ENCODE data around the gene HELZ. TPM values are rescaled to one million over a fixed set of nuclear protein-coding genes. Genes with fewer than 3 reads are reported as not detected.

Gene HELZ
- total RNA-seq, 1 donor from 2014 or later: 39.1 TPM

DNA sequence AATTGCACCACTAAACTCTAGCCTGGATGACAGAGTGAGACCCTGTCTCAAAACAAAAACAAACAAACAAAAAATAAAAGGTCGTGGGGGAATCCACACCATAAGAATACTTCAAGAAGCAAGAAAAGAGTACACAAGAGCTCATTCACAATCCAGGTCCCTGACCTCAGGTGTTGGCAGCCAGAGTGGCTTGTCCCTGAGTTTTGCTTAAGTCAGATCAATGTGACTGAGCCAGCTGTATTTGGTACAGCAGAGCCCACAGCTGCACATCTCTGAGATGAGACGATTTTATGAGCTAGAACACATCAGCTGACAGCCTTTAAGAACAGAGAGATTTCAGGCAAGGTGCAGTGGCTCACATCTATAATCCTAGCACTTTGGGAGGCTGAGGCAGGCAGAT, 178.3 kb downstream of the HELZ start:
- no peaks in the 10 kb centered on the region for H3K27me3 Mint-ChIP-seq (ENCODE audit: low read depth)
- H3K9me3 Mint-ChIP-seq: no peaks in the 10 kb centered on the region
- peaks cover 11% of the 10 kb centered on the region for H3K4me1 Mint-ChIP-seq
- DNase-seq (ENCODE audit: low read depth, low spot score): no peak
- no peak overlapping the region for H3K27ac Mint-ChIP-seq (ENCODE audit: unreplicated experiment)
- H3K36me3 Mint-ChIP-seq (ENCODE audit: low read depth): no peaks in the 10 kb centered on the region
- H3K4me3 Mint-ChIP-seq: no peak overlapping the region
- TF ChIP-seq, protein P1, sequence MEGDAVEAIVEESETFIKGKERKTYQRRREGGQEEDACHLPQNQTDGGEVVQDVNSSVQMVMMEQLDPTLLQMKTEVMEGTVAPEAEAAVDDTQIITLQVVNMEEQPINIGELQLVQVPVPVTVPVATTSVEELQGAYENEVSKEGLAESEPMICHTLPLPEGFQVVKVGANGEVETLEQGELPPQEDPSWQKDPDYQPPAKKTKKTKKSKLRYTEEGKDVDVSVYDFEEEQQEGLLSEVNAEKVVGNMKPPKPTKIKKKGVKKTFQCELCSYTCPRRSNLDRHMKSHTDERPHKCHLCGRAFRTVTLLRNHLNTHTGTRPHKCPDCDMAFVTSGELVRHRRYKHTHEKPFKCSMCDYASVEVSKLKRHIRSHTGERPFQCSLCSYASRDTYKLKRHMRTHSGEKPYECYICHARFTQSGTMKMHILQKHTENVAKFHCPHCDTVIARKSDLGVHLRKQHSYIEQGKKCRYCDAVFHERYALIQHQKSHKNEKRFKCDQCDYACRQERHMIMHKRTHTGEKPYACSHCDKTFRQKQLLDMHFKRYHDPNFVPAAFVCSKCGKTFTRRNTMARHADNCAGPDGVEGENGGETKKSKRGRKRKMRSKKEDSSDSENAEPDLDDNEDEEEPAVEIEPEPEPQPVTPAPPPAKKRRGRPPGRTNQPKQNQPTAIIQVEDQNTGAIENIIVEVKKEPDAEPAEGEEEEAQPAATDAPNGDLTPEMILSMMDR (conservative IDR thresholded peaks at IDR 0.05): no peak

DNA sequence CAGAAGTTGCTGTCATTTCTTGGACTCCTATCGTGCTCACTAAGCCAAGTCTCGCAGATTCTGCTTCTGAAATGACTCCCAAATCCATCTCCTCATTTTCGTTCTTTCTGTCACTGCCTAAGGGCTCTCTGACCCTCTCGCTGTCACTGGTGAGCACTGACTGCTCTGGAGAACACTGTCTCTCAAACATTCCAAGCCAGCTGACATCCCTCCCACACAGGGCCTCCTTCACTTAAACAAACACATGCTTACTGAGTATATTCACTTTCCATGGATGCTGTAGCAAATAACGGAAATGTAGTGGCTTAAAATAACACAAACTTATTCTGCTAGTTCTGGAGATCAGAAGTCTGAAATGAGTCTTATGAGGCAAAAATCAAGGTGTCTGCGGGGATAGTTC, 181.9 kb downstream of the HELZ start:
- Mint-ChIP-seq H3K9me3 (peaks cover 4% of the 10 kb centered on the region), H3K36me3 (ENCODE audit: low read depth) (peaks cover 5% of the 10 kb centered on the region), H3K27ac (ENCODE audit: unreplicated experiment) (no peak overlapping the region), H3K4me3 (no peak overlapping the region), H3K4me1 (peaks cover 5% of the 10 kb centered on the region), H3K27me3 (ENCODE audit: low read depth) (no peaks in the 10 kb centered on the region)
- TF ChIP-seq, protein P1 (conservative IDR thresholded peaks at IDR 0.05): no peak
- no peak for DNase-seq (ENCODE audit: low read depth, low spot score)

GRCh38 chr17:67059372-67059771, 185.6 kb downstream of the HELZ start:
- peaks cover 5% of the 10 kb centered on the region for H3K4me1 Mint-ChIP-seq
- TF ChIP-seq, protein P1 (conservative IDR thresholded peaks at IDR 0.05): no peak

DNA sequence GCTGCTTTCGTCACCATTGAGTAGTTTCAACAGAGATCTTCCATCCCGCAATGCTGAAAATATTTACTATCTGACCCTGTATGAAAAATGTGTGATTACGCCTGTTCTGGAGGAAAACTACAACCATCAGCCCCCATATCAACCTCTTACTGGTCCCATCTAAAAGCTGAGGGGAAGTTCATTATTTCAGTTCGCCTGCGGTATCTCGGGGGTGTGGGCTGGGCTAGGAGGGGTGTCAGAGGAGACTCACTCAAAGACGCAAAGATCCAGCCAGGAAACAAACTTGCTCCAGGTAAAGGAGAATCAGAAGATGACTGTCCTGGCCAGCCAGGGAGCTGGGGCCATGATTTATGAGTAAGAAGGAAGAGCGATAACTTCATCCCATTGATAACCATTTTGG, 187.0 kb downstream of the HELZ start:
- peaks cover 5% of the 10 kb centered on the region for H3K36me3 Mint-ChIP-seq (ENCODE audit: low read depth)
- TF ChIP-seq, protein P1 (conservative IDR thresholded peaks at IDR 0.05): no peak
- no peak for DNase-seq (ENCODE audit: low read depth, low spot score)
- peaks cover 4% of the 10 kb centered on the region for H3K9me3 Mint-ChIP-seq
- no peak overlapping the region for H3K27ac Mint-ChIP-seq (ENCODE audit: unreplicated experiment)
- no peaks in the 10 kb centered on the region for H3K27me3 Mint-ChIP-seq (ENCODE audit: low read depth)
- H3K4me1 Mint-ChIP-seq: peaks cover 2% of the 10 kb centered on the region
- no peak overlapping the region for H3K4me3 Mint-ChIP-seq

More at GRCh38 chr17:67059372-67059771, 185.6 kb downstream of the HELZ start:
- H3K36me3 Mint-ChIP-seq (ENCODE audit: low read depth): peaks cover 5% of the 10 kb centered on the region
- H3K4me3 Mint-ChIP-seq: no peak overlapping the region
- no peak overlapping the region for H3K27ac Mint-ChIP-seq (ENCODE audit: unreplicated experiment)
- no peak for DNase-seq (ENCODE audit: low read depth, low spot score)
- H3K27me3 Mint-ChIP-seq (ENCODE audit: low read depth): no peaks in the 10 kb centered on the region
- peaks cover 4% of the 10 kb centered on the region for H3K9me3 Mint-ChIP-seq

DNA sequence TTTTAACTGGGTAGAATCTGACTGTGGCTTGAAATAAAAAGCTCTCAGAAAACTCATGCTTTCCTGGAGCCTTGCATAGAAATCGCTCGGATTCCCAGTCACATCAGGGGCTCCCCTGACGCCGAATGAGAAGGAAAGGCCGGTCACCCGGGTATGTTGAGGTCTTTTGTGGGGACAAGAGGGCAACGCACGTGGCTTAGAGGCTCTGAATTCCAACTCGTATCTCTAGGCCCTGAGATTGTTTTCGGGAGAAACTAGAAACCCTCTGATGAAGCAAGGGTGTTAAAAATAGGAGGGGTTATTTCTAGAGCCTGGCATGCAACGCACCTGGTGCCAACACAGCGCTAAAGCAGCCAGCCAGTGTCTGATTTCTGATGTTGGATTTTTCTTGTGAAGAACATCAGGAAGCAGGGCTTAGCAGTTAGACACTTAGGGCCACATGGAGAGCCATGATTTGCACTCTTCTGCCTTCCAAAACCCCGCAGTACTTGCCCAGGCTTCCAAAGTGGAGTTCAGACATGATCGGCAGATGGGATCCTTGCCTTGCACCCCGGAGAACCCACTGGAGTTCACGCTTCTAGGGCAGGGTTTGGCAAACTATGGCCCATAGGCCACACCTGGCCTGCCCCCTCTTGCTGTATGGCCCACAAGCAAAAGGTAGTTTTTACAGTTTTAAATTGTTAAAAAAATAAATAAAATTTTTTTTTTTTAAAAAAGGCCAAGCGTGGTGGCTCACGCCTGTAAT, 188.1 kb downstream of the HELZ start:
- peak overlapping the region; percentile 27 for H3K27ac Mint-ChIP-seq (ENCODE audit: unreplicated experiment)
- no peak overlapping the region for H3K4me3 Mint-ChIP-seq
- peaks cover 4% of the 10 kb centered on the region for H3K9me3 Mint-ChIP-seq
- DNase-seq (ENCODE audit: low read depth, low spot score): no peak
- H3K4me1 Mint-ChIP-seq: no peaks in the 10 kb centered on the region
- no peaks in the 10 kb centered on the region for H3K27me3 Mint-ChIP-seq (ENCODE audit: low read depth)
- TF ChIP-seq, protein P1 (conservative IDR thresholded peaks at IDR 0.05): no peak
- H3K36me3 Mint-ChIP-seq (ENCODE audit: low read depth): peaks cover 5% of the 10 kb centered on the region
